Measurements from ENCODE around the gene CDH23.

Gene CDH23

GRCh38 chr10:71835671-71836595 is 439.2 kb downstream of the CDH23 start:
- DNase-seq (ENCODE audit: low read depth), result no peak

- no peak for DNase-seq (ENCODE audit: low read depth)
Observed at GRCh38 chr10:71836596-71836974, 439.9 kb downstream of the CDH23 start.

GRCh38 chr10:71837098-71837827 is 440.5 kb downstream of the CDH23 start:
- DNase-seq (ENCODE audit: low read depth), result no peak

- no peak for DNase-seq (ENCODE audit: low read depth)
Observed at GRCh38 chr10:71838264-71839211, 441.8 kb downstream of the CDH23 start.

GRCh38 chr10:71840177-71840957 is 443.6 kb downstream of the CDH23 start:
- no peak for DNase-seq (ENCODE audit: low read depth)

- DNase-seq (ENCODE audit: low read depth), result no peak
Observed at GRCh38 chr10:71840958-71841335, 444.2 kb downstream of the CDH23 start.

- no peak for DNase-seq (ENCODE audit: low read depth)
Observed at GRCh38 chr10:71842422-71842821, 445.7 kb downstream of the CDH23 start.

GRCh38 chr10:71842856-71843686 is 446.4 kb downstream of the CDH23 start:
- DNase-seq (ENCODE audit: low read depth), result no peak

- no peak for DNase-seq (ENCODE audit: low read depth)
Observed at GRCh38 chr10:71844084-71844483, 447.4 kb downstream of the CDH23 start.

GRCh38 chr10:71844695-71845094 is 448.0 kb downstream of the CDH23 start:
- DNase-seq (ENCODE audit: low read depth), result no peak

- no peak for DNase-seq (ENCODE audit: low read depth)
Observed at GRCh38 chr10:71845410-71846405, 449.0 kb downstream of the CDH23 start.

- DNase-seq (ENCODE audit: low read depth), result no peak
Observed at GRCh38 chr10:71846816-71847215, 450.1 kb downstream of the CDH23 start.

GRCh38 chr10:71847418-71847817 is 450.7 kb downstream of the CDH23 start:
- DNase-seq (ENCODE audit: low read depth), result no peak

GRCh38 chr10:71848325-71849275 is 451.9 kb downstream of the CDH23 start:
- no peak for DNase-seq (ENCODE audit: low read depth)

- DNase-seq (ENCODE audit: low read depth), result no peak
Observed at GRCh38 chr10:71849461-71849908, 452.8 kb downstream of the CDH23 start.

- DNase-seq (ENCODE audit: low read depth), result no peak
Observed at GRCh38 chr10:71850021-71850742, 453.5 kb downstream of the CDH23 start.

Measured in stimulated activated CD4-positive, alpha-beta T cell treated with anti-CD3 and anti-CD28 coated beads, Interleukin-2, amount 100 ng/mL, for 4 hours (primary cell).